ENCODE measurements around the gene IL17B.

The IL17B gene

GRCh38 chr5:149406979-149407306 is 27.9 kb upstream of the IL17B start:
- TF ChIP-seq ZBTB7A (IDR thresholded peaks at IDR 0.05; ENCODE audit: low read depth) (no peak), RAD21 (IDR thresholded peaks at IDR 0.05; ENCODE audit: low read depth) (no peak), TEAD4 (IDR thresholded peaks at IDR 0.05) (no peak), EP300 (IDR thresholded peaks at IDR 0.05; ENCODE audit: borderline replicate concordance) (no peak), TCF12 (IDR thresholded peaks at IDR 0.05; ENCODE audit: low read depth) (no peak), MAX (IDR thresholded peaks at IDR 0.05) (no peak), CREB1 (IDR thresholded peaks at IDR 0.05; ENCODE audit: low read depth) (no peak), YY1 (IDR thresholded peaks at IDR 0.05; ENCODE audit: low read depth) (no peak), TAF1 (IDR thresholded peaks at IDR 0.05; ENCODE audit: low read depth) (no peak), REST (IDR thresholded peaks at IDR 0.05; ENCODE audit: low read depth) (no peak), USF1 (IDR thresholded peaks at IDR 0.05) (no peak)

- TF ChIP-seq YY1 (IDR thresholded peaks at IDR 0.05; ENCODE audit: low read depth): no peak
- TF ChIP-seq USF1 (IDR thresholded peaks at IDR 0.05): peak; percentile 87
Observed at GRCh38 chr5:149406203-149406978, 27.3 kb upstream of the IL17B start.

- TF ChIP-seq EGR1 (IDR thresholded peaks at IDR 0.05): no peak
- no peak for TF ChIP-seq EP300 (IDR thresholded peaks at IDR 0.05; ENCODE audit: borderline replicate concordance)
- TF ChIP-seq CREB1 (IDR thresholded peaks at IDR 0.05; ENCODE audit: low read depth): no peak
- TF ChIP-seq USF1 (IDR thresholded peaks at IDR 0.05): no peak
- no peak for TF ChIP-seq TAF1 (IDR thresholded peaks at IDR 0.05; ENCODE audit: low read depth)
- TF ChIP-seq ZBTB7A (IDR thresholded peaks at IDR 0.05; ENCODE audit: low read depth): no peak
- no peak for TF ChIP-seq FOXM1 (IDR thresholded peaks at IDR 0.05; ENCODE audit: borderline replicate concordance, low read depth)
- TF ChIP-seq NFIC (IDR thresholded peaks at IDR 0.05): no peak
- no peak for TF ChIP-seq REST (IDR thresholded peaks at IDR 0.05; ENCODE audit: low read depth)
- no peak for TF ChIP-seq RAD21 (IDR thresholded peaks at IDR 0.05; ENCODE audit: low read depth)
- TF ChIP-seq MAX (IDR thresholded peaks at IDR 0.05): no peak
- no peak for TF ChIP-seq CEBPB (IDR thresholded peaks at IDR 0.05)
- no peak for TF ChIP-seq TCF12 (IDR thresholded peaks at IDR 0.05; ENCODE audit: low read depth)
- no peak for TF ChIP-seq YY1 (IDR thresholded peaks at IDR 0.05; ENCODE audit: low read depth)
- no peak for TF ChIP-seq TEAD4 (IDR thresholded peaks at IDR 0.05)
Observed at GRCh38 chr5:149405550-149406202, 26.6 kb upstream of the IL17B start.

GRCh38 chr5:149404746-149405549 is 25.9 kb upstream of the IL17B start:
- TF ChIP-seq EP300 (IDR thresholded peaks at IDR 0.05; ENCODE audit: borderline replicate concordance) (no peak), RAD21 (IDR thresholded peaks at IDR 0.05; ENCODE audit: low read depth) (no peak), CREB1 (IDR thresholded peaks at IDR 0.05; ENCODE audit: low read depth) (no peak), USF1 (IDR thresholded peaks at IDR 0.05) (no peak), MAX (IDR thresholded peaks at IDR 0.05) (no peak), TCF12 (IDR thresholded peaks at IDR 0.05; ENCODE audit: low read depth) (no peak), YY1 (IDR thresholded peaks at IDR 0.05; ENCODE audit: low read depth) (no peak), EGR1 (IDR thresholded peaks at IDR 0.05) (no peak), ZBTB7A (IDR thresholded peaks at IDR 0.05; ENCODE audit: low read depth) (no peak), TEAD4 (IDR thresholded peaks at IDR 0.05) (no peak), NFIC (IDR thresholded peaks at IDR 0.05) (no peak), TAF1 (IDR thresholded peaks at IDR 0.05; ENCODE audit: low read depth) (no peak)

Measured in Ishikawa (cell line).